Measurements from ENCODE around the gene EVI5.

Gene EVI5

GRCh38 chr1:92784639-92785500, at the start of gene EVI5:
Gene EVI5, minus strand, starts transcription at chr1:92785108. Its CDS starts 48,562 bp downstream, at chr1:92736546.
- peak; percentile 75 for DNase-seq

- no peak for DNase-seq
These were observed 49.7 kb upstream of the EVI5 start for GRCh38 chr1:92834617-92835016.

- peak; percentile 43 for DNase-seq
These were observed 48.9 kb upstream of the EVI5 start for GRCh38 chr1:92833840-92834239.

- no peak for DNase-seq
These were observed 47.7 kb upstream of the EVI5 start for GRCh38 chr1:92832537-92833114.

- DNase-seq, result peak; percentile 98
These were observed 47.0 kb upstream of the EVI5 start, which contains the start of gene RPL5 for GRCh38 chr1:92831762-92832536. Gene RPL5, plus strand, starts transcription at chr1:92832040. Its CDS starts 75 bp downstream, at chr1:92832115.

- no peak for DNase-seq
These were observed 46.5 kb upstream of the EVI5 start for GRCh38 chr1:92831368-92831761.

GRCh38 chr1:92826792-92827191, 41.9 kb upstream of the EVI5 start:
- no peak for DNase-seq

- DNase-seq, result no peak
These were observed 38.0 kb upstream of the EVI5 start for GRCh38 chr1:92822879-92823278.

GRCh38 chr1:92820551-92820950, 35.6 kb upstream of the EVI5 start:
- DNase-seq, result no peak

- no peak for DNase-seq
These were observed 35.1 kb upstream of the EVI5 start for GRCh38 chr1:92820024-92820423.

- DNase-seq, result no peak
These were observed 33.3 kb upstream of the EVI5 start for GRCh38 chr1:92817986-92818764.

- no peak for DNase-seq
These were observed 32.3 kb upstream of the EVI5 start for GRCh38 chr1:92817137-92817697.

GRCh38 chr1:92816732-92817131, 31.8 kb upstream of the EVI5 start:
- no peak for DNase-seq

GRCh38 chr1:92808381-92808780, 23.5 kb upstream of the EVI5 start:
- no peak for DNase-seq

GRCh38 chr1:92805216-92805615, 20.3 kb upstream of the EVI5 start:
- no peak for DNase-seq

- no peak for DNase-seq
These were observed 19.9 kb upstream of the EVI5 start for GRCh38 chr1:92804721-92805201.

- DNase-seq, result no peak
These were observed 18.4 kb upstream of the EVI5 start for GRCh38 chr1:92803140-92803887.

- DNase-seq, result no peak
These were observed 13.1 kb upstream of the EVI5 start for GRCh38 chr1:92797961-92798360.

GRCh38 chr1:92797297-92797696, 12.4 kb upstream of the EVI5 start:
- DNase-seq, result no peak

GRCh38 chr1:92795166-92795565, 10.3 kb upstream of the EVI5 start:
- DNase-seq, result no peak

GRCh38 chr1:92792340-92792782, 7.5 kb upstream of the EVI5 start:
- DNase-seq, result no peak

Data from stimulated activated CD8-positive, alpha-beta memory T cell treated with anti-CD3 and anti-CD28 coated beads, Interleukin-4, amount 100 ng/mL, for 48 hours (primary cell).